Hair follicle dermal papilla cell (primary cell): ENCODE measurements around the gene LOXL3. TPM values are rescaled to one million over a fixed set of nuclear protein-coding genes. Genes with fewer than 3 reads are reported as not detected.

Source experiments
- total RNA-seq: library from RNA; depleted of rRNA; stranded (reverse); fragments of >200 nt; gene quantifications from 2 replicates; pipeline ENCODE4 v1.2.3, GENCODE V29; 2012

The LOXL3 gene, protein sequence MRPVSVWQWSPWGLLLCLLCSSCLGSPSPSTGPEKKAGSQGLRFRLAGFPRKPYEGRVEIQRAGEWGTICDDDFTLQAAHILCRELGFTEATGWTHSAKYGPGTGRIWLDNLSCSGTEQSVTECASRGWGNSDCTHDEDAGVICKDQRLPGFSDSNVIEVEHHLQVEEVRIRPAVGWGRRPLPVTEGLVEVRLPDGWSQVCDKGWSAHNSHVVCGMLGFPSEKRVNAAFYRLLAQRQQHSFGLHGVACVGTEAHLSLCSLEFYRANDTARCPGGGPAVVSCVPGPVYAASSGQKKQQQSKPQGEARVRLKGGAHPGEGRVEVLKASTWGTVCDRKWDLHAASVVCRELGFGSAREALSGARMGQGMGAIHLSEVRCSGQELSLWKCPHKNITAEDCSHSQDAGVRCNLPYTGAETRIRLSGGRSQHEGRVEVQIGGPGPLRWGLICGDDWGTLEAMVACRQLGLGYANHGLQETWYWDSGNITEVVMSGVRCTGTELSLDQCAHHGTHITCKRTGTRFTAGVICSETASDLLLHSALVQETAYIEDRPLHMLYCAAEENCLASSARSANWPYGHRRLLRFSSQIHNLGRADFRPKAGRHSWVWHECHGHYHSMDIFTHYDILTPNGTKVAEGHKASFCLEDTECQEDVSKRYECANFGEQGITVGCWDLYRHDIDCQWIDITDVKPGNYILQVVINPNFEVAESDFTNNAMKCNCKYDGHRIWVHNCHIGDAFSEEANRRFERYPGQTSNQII
- total RNA-seq: 14.7 and 20.6 TPM in 2 replicates

DNA sequence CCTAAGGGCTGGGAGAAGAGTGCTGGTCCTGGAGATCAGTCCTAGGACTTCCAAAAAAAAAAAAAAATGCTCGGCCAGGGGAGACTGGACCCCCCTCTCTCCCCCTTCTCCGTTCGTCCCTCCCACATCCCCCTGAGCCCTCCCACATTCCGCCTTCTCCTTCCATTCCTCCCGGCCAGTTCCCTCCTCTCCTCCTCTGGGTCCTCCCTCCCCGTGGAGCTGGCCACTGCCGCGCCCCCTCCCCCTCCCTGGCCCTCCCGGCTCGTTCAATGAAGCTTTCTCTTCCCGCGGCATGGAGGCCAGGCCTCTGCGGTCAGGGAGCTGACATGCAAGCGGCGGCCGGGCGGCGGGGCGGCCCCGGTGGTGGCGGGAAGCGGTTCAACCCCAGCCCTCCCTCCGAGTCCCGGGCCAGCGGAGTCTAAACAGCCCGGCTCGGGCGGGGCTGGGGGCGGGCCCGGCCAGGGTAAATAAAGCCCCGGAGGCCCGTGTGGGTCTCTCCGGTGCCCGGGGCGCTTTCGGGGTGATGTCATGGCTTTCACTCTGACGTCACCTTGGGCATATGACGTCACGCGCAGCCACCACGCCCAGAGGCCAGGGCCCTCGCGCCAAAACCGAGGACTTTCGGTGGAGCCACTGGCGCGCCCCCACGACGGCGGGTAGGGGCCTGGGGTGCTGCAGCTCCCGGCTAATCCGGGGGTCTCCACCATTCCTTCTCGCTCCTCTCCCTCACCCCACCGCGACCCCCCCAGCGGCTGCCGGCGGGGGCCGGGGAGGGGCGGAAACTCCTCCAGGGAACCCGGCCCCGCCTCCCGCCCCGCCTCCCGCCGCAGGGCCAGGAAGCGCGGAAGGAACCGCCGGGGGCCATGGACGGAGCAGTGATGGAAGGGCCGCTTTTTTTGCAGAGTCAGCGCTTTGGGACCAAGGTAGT lies at the start of gene LOXL3, which contains the start of gene DOK1:
TSS of gene LOXL3 (minus strand) at position 51 of the 928 bp plus-strand sequence. CDS start 1,308 bp downstream, outside the sequence.
TSS of gene DOK1 (plus strand) at position 829 of the 928 bp plus-strand sequence. CDS start at position 864, 35 bp downstream.

DNA sequence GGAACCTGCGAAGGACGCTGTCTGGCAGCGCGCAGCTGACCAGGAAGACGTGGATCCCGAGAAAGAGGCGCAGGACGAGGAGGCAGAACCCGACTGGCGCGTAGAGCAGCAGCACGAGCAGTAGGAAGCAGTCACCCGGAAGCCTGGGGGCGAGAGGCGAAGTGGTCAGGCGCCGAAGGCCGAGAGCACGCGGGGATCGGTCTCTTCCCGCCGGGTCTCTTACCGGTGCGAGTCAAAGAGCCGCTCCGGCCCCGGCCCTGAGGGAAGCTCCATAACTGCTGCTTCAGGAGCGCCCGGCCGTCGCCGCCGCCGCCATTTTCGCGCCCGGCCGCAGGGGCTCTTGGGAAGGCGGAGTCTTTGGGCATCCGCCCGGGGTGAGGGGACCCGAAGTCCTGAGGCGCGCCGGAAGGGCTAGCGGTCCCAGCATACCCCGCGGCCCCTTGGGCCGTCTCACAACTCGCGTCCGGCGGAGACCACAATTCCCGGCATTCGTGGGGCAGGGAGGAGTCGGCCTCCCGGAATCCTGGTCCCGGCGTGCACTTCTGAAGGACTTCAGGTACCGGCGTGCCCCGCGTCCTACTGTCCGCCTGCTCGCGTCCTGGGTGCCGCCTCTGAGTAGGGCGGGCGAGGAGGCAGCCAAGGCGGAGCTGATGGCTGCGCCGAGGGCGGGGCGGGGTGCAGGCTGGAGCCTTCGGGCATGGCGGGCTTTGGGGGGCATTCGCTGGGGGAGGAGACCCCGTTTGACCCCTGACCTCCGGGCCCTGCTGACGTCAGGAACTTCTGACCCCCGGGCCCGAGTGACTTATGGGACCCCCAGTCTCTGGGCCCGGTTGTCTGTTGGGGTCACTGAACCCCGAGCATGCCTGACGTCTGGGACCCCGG lies 24.1 kb downstream of the LOXL3 start, which contains the start of the genes AUP1 and HTRA2:
TSS of gene AUP1 (minus strand) at position 350 of the 882 bp plus-strand sequence. CDS start at position 273, 77 bp downstream.
TSS of gene HTRA2 (plus strand) at position 577 of the 882 bp plus-strand sequence. CDS start at position 651, 74 bp downstream.

DNA sequence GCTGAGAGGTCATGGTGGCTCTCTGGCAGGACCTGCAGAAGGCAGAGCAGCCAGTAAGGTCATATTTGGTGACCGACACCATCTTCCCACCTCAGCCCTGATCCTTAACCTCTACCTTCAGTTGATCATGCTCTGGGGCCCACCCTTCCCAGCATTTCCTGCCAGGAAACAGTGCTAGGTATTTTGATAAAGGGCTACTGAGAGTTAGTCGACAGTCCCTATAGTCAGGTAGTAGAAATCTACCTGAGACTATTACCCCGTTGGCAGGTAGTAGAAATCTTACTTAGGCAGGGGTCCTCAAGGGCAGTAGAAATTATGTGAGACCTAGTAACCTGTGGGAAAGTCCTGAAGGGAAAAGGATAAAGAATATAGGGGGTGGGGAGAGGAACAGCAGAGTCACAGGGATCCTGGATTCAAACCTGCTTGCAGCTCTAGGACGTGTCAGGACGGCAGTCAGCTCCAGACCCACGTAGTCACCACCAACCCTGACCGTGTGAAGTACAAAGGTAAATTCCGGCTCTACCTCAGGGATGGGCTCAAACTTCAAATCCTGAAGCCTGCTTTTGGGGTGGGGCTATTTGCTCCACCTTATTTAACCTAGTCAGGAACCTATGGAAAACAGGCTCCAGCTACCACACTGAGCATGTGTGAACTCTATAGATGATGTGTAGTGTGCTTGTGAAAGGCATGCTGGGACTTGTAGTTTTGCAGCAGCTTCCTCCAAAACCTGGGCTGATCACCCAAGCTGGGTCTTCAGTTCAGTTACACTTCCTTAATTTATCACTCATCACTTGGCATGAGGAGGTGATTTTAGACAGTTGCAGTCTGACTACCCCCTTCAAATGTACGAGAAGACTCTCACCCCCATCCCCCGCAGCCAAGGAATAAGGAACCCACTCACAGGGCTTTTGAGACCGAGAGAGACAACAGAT lies 27.8 kb downstream of the LOXL3 start, which contains the start of gene DQX1:
TSS of gene DQX1 (minus strand) at position 515 of the 932 bp plus-strand sequence. CDS start at position 13, 502 bp downstream.

DNA sequence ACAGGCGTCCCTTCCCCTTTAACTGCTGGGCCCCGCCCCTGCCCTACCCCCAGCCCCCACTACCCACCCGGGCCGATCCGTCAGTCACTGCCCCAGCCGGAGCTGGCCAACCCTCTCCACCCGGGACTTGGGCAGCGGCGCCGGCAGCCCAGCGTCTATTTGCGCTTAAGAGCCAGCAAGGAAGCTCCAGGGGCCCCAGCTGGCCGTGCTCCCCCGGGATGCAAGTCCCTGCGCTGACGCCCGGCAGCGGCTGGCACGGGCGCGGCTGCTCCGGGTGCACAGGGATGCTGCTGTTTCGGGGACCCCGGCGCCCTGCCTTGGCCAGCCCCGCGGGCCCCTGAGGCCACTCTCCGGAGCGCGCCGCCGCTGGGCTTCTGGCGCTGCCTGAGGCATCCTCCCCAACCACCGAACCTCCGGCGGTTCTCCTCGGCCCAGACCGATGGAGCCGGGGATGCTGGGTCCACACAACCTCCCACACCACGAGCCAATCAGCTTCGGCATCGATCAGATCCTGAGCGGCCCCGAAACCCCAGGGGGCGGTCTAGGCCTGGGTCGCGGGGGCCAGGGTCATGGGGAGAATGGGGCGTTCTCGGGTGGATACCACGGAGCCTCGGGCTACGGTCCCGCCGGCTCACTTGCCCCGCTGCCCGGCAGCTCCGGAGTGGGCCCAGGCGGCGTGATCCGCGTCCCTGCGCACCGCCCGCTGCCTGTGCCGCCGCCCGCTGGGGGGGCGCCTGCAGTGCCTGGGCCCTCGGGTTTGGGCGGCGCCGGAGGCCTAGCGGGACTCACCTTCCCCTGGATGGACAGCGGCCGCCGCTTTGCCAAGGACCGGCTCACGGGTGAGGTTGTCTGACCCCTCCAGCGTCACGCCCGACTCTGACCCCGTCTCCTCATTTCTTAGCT lies 39.1 kb downstream of the LOXL3 start, which contains the start of gene TLX2:
TSS of gene TLX2 (plus strand) at position 83 of the 903 bp plus-strand sequence. CDS start at position 440, 357 bp downstream.

DNA sequence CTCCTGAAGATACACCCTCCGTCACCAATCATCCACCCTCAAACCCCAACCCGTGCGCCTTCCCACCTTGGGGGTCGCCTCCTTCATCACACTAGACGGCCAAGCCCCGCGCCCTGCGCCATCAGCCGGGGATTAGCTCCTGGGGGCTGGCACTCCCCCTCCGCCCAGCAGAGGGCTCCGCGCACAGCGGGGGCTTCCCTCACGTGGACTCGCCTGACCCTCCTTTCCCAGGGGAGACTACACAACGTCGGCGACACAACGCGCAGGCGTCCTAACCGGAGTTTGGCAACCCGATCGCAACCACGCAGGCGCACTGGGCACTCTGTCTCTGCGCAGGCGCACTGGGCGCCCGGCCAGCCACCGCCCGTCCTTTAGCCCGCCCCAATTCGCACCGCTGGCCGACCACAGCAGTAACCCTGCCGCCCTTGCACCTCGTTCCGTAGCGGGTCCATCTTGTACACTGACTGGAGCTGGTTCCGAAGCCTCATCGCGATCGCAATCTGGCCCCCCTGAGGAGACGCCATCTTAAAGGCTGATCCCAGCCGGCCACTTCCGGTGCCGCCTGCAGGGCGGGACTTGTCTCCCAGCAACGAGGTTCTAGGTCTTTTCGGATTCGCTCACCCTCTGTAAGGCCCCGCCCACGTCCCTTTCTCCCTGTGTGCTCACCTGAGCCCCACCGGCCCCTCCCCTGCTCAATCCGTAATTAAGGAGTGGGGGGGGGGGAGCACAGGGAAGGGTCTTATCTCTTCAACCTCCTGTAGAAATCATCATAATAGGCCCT lies 46.4 kb downstream of the LOXL3 start, which contains the start of gene PCGF1:
TSS of gene PCGF1 (minus strand) at position 551 of the 781 bp plus-strand sequence. CDS start at position 524, 27 bp downstream.

DNA sequence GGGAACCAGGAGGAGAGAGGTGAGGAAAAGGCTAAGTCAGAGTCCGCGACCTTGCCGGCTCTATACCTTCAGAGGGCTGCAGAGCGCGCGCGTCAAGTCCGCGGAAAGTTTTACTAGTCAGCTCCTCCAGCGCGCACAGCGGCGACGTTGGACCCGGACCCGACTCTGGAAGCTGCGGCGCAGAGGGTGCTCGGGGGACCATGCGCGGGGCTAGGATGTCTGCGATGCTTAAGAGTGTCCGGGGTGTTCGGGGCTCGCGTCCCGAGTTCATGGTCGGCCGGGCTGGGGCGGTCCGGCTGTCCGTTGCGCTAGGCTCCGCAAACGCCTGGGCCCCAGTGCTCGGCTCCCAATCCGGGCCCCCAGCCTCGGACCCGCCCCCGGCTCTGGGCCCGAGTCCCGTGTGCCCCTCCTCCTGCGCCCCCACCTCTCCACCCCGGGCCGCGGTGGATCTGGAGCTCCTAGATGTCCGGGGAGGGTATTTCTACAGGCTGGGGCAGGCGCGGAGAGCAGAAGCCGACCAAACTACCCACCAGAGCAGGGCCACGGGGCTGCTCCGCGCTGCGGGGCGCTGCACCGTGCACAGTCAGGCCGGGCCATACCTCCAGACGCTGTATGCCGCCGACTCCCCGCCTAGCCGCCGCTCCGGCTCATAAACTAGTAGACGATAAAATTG lies 54.3 kb downstream of the LOXL3 start, which contains the start of gene LBX2:
TSS of gene LBX2 (minus strand) at position 337 of the 673 bp plus-strand sequence. CDS start at position 271, 66 bp downstream.

DNA sequence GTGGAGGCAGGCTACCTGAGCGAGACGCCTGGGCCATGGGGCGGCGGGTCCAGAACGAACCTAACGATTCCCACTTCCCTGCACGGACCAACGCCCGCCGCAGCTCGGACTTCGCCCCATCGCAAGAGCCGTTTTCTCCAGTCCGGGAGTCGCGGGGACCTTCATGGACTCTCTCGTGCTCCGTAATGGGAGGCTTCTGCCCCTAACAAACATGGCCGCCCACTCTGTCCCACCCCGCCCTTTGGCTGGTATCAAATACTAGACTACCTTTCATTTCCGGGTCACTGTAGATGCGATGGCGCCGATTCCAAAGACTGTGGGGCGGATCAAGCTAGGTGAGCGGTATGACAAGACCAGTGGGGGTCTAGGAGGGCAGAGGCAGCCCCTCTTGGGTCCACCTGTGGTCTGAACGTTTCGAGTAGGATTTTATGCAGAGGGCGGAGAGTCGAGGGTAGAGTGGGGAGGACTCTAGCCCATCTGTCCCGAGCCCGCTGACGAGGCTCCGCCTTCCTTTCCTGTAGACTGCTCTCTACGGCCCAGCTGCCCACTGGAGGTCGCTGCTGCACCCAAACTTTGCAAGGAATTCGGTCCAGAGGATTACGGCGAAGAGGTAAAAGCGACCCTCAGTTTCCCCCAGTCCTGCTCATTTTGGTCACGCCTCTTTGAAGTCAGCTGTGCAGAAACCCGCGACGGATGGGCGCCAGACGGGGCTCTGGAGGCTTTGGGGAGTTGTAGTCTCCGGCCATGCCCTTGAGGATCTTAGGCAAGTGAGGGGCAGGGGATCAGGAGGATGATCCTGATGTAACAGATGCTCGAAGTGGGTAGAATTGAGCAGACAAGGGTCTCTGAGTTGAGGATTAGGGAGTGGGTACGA lies 70.7 kb downstream of the LOXL3 start, which contains the start of the genes CCDC142 and TTC31:
TSS of gene CCDC142 (minus strand) at position 198 of the 874 bp plus-strand sequence. CDS start at position 37, 161 bp downstream.
TSS of gene TTC31 (plus strand) at position 281 of the 874 bp plus-strand sequence. CDS start at position 296, 15 bp downstream.

Other genes starting within 250 kb of the LOXL3 start
- gene SLC4A5, start 210.5 kb downstream of the LOXL3 start, total RNA-seq: 0.81 and 1.1 TPM in 2 replicates
- 166 and 172 TPM in 2 replicates for gene DCTN1, start 173.6 kb downstream of the LOXL3 start, total RNA-seq
- gene C2orf81, start 132.3 kb downstream of the LOXL3 start, total RNA-seq: 3.1 and 3.8 TPM in 2 replicates
- gene WDR54, start 132.2 kb downstream of the LOXL3 start, total RNA-seq: 20.3 and 25.6 TPM in 2 replicates
- gene RTKN, start 112.0 kb downstream of the LOXL3 start, total RNA-seq: 19.2 and 21.7 TPM in 2 replicates
- 12.8 and 23.1 TPM in 2 replicates for gene INO80B, start 98.9 kb downstream of the LOXL3 start, total RNA-seq
- gene WBP1, start 95.5 kb downstream of the LOXL3 start, total RNA-seq: 42.7 and 54.3 TPM in 2 replicates
- gene MOGS, start 88.6 kb downstream of the LOXL3 start, total RNA-seq: 48.5 and 63.1 TPM in 2 replicates
- 19.3 and 21.6 TPM in 2 replicates for gene MRPL53, start 81.3 kb downstream of the LOXL3 start, total RNA-seq
- gene CCDC142, start 70.9 kb downstream of the LOXL3 start, total RNA-seq: 17.7 and 27.6 TPM in 2 replicates
- gene TTC31, start 70.9 kb downstream of the LOXL3 start, total RNA-seq: 17.0 and 19.0 TPM in 2 replicates
- 1.9 and 2.1 TPM in 2 replicates for gene LBX2, start 54.3 kb downstream of the LOXL3 start, total RNA-seq
- gene PCGF1, start 46.2 kb downstream of the LOXL3 start, total RNA-seq: 28.4 and 34.1 TPM in 2 replicates
- not detected in 2 replicates for gene TLX2, start 39.5 kb downstream of the LOXL3 start, total RNA-seq
- 0.16 TPM in 1 of 2 replicates, not detected in the other for gene DQX1, start 27.7 kb downstream of the LOXL3 start, total RNA-seq
- 65.1 and 68.2 TPM in 2 replicates for gene AUP1, start 24.2 kb downstream of the LOXL3 start, total RNA-seq
- 41.3 and 42.7 TPM in 2 replicates for gene HTRA2, start 24.0 kb downstream of the LOXL3 start, total RNA-seq
- 31.0 and 31.3 TPM in 2 replicates for gene DOK1, start 778 bp upstream of the LOXL3 start, total RNA-seq
- gene M1AP, start 94.4 kb upstream of the LOXL3 start, total RNA-seq: 0.12 and 0.16 TPM in 2 replicates
- gene SEMA4F, start 100.3 kb upstream of the LOXL3 start, total RNA-seq: 9.7 and 10.1 TPM in 2 replicates